ES-I3 (cell line): ENCODE measurements around the gene LRRC52.

Source experiments
- H3K36me3 ChIP-seq: 2 replicates; pipeline ENCODE4 v1.6.1; 2013; ENCODE audit warnings: mild to moderate bottlenecking, low read length, control low read depth, moderate library complexity; ENCODE audit not compliant: insufficient read depth
- H3K4me1 ChIP-seq: 2 replicates; pipeline ENCODE4 v1.6.1; 2013; ENCODE audit warnings: mild to moderate bottlenecking, control low read depth, low read length; ENCODE audit not compliant: insufficient read depth
- H3K9ac ChIP-seq: 2 replicates; pipeline ENCODE4 v1.6.1; 2013; ENCODE audit warnings: low read depth, mild to moderate bottlenecking, low read length, moderate library complexity
- H3K9me3 ChIP-seq: 2 replicates; pipeline ENCODE4 v1.6.1; 2013; ENCODE audit warnings: mild to moderate bottlenecking, low read length, moderate library complexity; ENCODE audit not compliant: control insufficient read depth, insufficient read depth

Gene LRRC52

GRCh38 chr1:165525708-165526107, 18.1 kb upstream of the LRRC52 start:
- H3K9ac ChIP-seq = no peak overlapping the region
- H3K9me3 ChIP-seq = no peaks in the 10 kb centered on the region
- no peaks in the 10 kb centered on the region for H3K36me3 ChIP-seq
- peaks cover 5% of the 10 kb centered on the region; the same call in 1 of the 2 replicates for H3K4me1 ChIP-seq

DNA sequence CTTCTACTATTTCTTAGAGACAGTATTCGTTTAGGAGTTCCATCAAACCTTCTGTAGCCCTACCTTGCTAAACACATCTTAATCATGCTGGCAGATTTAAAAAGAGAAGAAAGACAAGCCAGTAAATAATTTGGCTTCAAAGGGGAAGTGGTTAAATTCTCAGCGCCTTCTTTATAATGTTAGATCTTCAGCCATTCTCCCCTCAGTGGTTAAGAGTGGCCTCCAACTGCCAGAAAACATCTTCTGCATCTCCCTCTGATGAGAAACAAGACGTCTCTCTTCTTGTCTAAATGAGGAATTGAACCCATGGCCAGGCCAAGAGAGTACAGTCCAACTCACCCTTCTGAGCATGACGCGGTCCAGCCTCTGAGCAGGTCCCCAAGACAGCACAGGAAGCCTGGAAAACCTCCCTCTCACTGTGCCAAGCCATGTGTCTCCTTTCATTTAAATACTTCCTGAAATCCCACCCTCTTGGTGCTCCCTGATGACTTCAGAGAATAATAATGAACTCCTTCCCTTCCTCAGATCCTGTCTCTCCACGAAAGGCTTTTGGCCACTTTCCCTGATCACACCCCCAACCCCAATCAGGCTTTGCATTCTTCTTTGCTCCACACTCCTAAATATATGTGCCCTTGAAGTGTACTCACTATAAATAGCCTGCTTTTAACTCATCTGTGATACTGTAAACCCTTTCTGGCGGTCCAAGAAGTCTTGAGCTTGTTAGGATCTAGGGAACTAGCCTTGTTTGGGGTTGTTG, 16.4 kb upstream of the LRRC52 start:
- H3K36me3 ChIP-seq = no peaks in the 10 kb centered on the region
- H3K4me1 ChIP-seq = peaks cover 5% of the 10 kb centered on the region; the same call in 1 of the 2 replicates
- no peak overlapping the region for H3K9ac ChIP-seq
- no peaks in the 10 kb centered on the region for H3K9me3 ChIP-seq

GRCh38 chr1:165531021-165531420, 12.8 kb upstream of the LRRC52 start:
- no peaks in the 10 kb centered on the region for H3K9me3 ChIP-seq
- H3K9ac ChIP-seq = no peak overlapping the region
- no peaks in the 10 kb centered on the region; the same call in 1 of the 2 replicates for H3K4me1 ChIP-seq
- no peaks in the 10 kb centered on the region for H3K36me3 ChIP-seq

GRCh38 chr1:165532053-165532452, 11.7 kb upstream of the LRRC52 start:
- Histone ChIP-seq H3K9me3 (no peaks in the 10 kb centered on the region), H3K9ac (no peak overlapping the region), H3K36me3 (no peaks in the 10 kb centered on the region), H3K4me1 (no peaks in the 10 kb centered on the region)

- no peaks in the 10 kb centered on the region for H3K4me1 ChIP-seq
- H3K9me3 ChIP-seq = no peaks in the 10 kb centered on the region
- no peaks in the 10 kb centered on the region for H3K36me3 ChIP-seq
- no peak overlapping the region for H3K9ac ChIP-seq
Measured at GRCh38 chr1:165533254-165533653, 10.5 kb upstream of the LRRC52 start.

- no peaks in the 10 kb centered on the region for H3K9me3 ChIP-seq
Measured at GRCh38 chr1:165536016-165536415, 7.8 kb upstream of the LRRC52 start.

GRCh38 chr1:165537356-165538109, 6.3 kb upstream of the LRRC52 start:
- Histone ChIP-seq H3K36me3 (no peaks in the 10 kb centered on the region), H3K4me1 (no peaks in the 10 kb centered on the region), H3K9ac (no peak overlapping the region), H3K9me3 (no peaks in the 10 kb centered on the region)

More at GRCh38 chr1:165536016-165536415, 7.8 kb upstream of the LRRC52 start:
- Histone ChIP-seq H3K9ac (no peak overlapping the region), H3K4me1 (no peaks in the 10 kb centered on the region), H3K36me3 (no peaks in the 10 kb centered on the region)

DNA sequence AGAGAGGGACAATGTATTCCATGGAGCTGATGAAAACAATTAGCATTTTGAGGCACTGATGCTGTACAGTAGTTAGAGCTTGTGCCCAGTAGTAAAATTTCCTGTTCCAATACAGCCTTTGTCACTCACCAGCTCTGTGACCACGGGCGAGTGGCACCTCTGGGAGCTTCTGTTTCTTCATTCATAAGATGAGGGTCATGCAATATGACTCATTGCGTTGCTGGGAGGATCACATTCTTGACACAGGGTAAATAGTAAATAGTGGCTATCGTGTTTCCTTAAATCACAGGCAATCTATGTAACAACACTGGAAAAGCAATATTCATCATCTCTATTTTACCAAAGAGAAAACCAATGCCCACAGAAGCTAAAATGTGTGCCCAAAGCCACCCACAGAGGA, 4.5 kb upstream of the LRRC52 start:
- H3K9me3 ChIP-seq = no peaks in the 10 kb centered on the region
- no peaks in the 10 kb centered on the region for H3K36me3 ChIP-seq

DNA sequence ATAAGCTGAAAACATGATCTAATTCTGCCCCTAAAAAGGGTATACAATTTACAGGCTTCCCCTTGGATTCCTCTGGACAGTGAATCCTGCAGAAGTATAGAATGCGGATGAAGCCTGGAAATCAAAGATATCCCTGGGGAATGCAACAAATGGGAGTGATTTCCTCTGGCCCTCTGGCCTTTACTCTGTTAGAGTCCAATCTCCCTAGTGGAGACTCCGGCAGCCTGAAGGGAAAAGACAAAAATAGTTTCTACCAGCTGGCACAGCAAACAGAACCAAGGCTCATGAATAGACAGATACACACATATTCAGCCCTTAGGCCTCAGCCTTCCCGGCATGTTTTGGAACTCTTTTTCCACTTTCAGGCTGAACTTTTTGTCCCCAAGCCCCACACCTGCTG, 3.9 kb upstream of the LRRC52 start:
- no peaks in the 10 kb centered on the region for H3K9me3 ChIP-seq
- H3K9ac ChIP-seq = no peak overlapping the region
- peaks cover 10% of the 10 kb centered on the region for H3K4me1 ChIP-seq
- no peaks in the 10 kb centered on the region for H3K36me3 ChIP-seq

More for the DNA sequence above, 4.5 kb upstream of the LRRC52 start:
- H3K9ac ChIP-seq = no peak overlapping the region
- peaks cover 6% of the 10 kb centered on the region for H3K4me1 ChIP-seq

- peaks cover 10% of the 10 kb centered on the region for H3K4me1 ChIP-seq
- H3K9ac ChIP-seq = no peak overlapping the region
- H3K36me3 ChIP-seq = no peaks in the 10 kb centered on the region
- H3K9me3 ChIP-seq = no peaks in the 10 kb centered on the region
Measured at GRCh38 chr1:165542015-165542631, 1.7 kb upstream of the LRRC52 start.

GRCh38 chr1:165542647-165543046, 1.2 kb upstream of the LRRC52 start:
- no peaks in the 10 kb centered on the region for H3K9me3 ChIP-seq
- no peaks in the 10 kb centered on the region for H3K36me3 ChIP-seq
- H3K9ac ChIP-seq = no peak overlapping the region
- peaks cover 10% of the 10 kb centered on the region for H3K4me1 ChIP-seq

- peaks cover 10% of the 10 kb centered on the region for H3K4me1 ChIP-seq
- no peak overlapping the region for H3K9ac ChIP-seq
- H3K9me3 ChIP-seq = no peaks in the 10 kb centered on the region
- H3K36me3 ChIP-seq = no peaks in the 10 kb centered on the region
Measured at GRCh38 chr1:165544996-165545395, 1.2 kb downstream of the LRRC52 start.

GRCh38 chr1:165545974-165546373, 2.2 kb downstream of the LRRC52 start:
- Histone ChIP-seq H3K9ac (no peak overlapping the region), H3K36me3 (no peaks in the 10 kb centered on the region), H3K4me1 (peaks cover 10% of the 10 kb centered on the region), H3K9me3 (no peaks in the 10 kb centered on the region)

- Histone ChIP-seq H3K9me3 (no peaks in the 10 kb centered on the region), H3K4me1 (no peaks in the 10 kb centered on the region), H3K9ac (no peak overlapping the region), H3K36me3 (no peaks in the 10 kb centered on the region)
Measured at GRCh38 chr1:165549973-165550372, 6.2 kb downstream of the LRRC52 start.
